PC-3 (cell line): Measurements from ENCODE around the gene METTL5. TPM values are rescaled to one million over a fixed set of nuclear protein-coding genes. Genes with fewer than 3 reads are reported as not detected.
"Not testable (repeated sequence)": the region's sequence is repeated elsewhere in the genome, so short reads cannot be mapped to it uniquely, and the experiment has no call there.

Experiments used
- ATAC-seq: fragments of 200-7000 bp; cut with Tn5 transposase; 2 replicates; pipeline ENCODE4 v1.9.1; 2020; ENCODE audit warnings: mild to moderate bottlenecking, moderate library complexity
- BruUV-seq: library from RNA; stranded (reverse); fragments of 400-500 nt; replicated peaks from 2 replicates; lab custom pipeline; 2021; lab: Mats Ljungman, UMichigan
- CTCF ChIA-PET: fragments of 300-600 bp; sonication (Branson Sonifier 250); formaldehyde crosslinking; loops from one replicate; lab custom pipeline; 2022; ENCODE audit warnings: antibody characterized with exemption; lab: Charles Lee
- POLR2A ChIA-PET: fragments of 300-600 bp; sonication (Branson Sonifier 250); formaldehyde crosslinking; loops from one replicate; lab custom pipeline; 2022; ENCODE audit warnings: antibody characterized with exemption; ENCODE audit not compliant: unreplicated experiment; lab: Charles Lee
- DNase-seq: peaks from one replicate; pipeline ENCODE4 v3.0.0-alpha.2; 2015
- H2AFZ ChIP-seq: fragments of 300-600 bp; sonication (generic); 2 replicates; pipeline ENCODE4 v1.6.0; 2016; ENCODE audit warnings: antibody characterized with exemption, low read length
- H3F3A ChIP-seq: fragments of 300-600 bp; sonication (generic); one replicate; pipeline ENCODE4 v1.6.0; 2017; ENCODE audit warnings: antibody characterized with exemption, low read length, control low read depth, mild to moderate bottlenecking; ENCODE audit not compliant: unreplicated experiment
- H3K27ac ChIP-seq: fragments of 300-600 bp; sonication (generic); 2 replicates; pipeline ENCODE4 v1.5.1; 2016; ENCODE audit warnings: mild to moderate bottlenecking, low read length
- H3K27me3 ChIP-seq: fragments of 300-600 bp; sonication (generic); 2 replicates; pipeline ENCODE4 v1.6.1; 2016; ENCODE audit warnings: low read length, mixed read lengths
- H3K36me3 ChIP-seq: fragments of 300-600 bp; sonication (generic); 2 replicates; pipeline ENCODE4 v1.6.1; 2016; ENCODE audit warnings: low read depth, mixed run types, low read length, mixed read lengths
- H3K4me1 ChIP-seq: fragments of 300-600 bp; sonication (generic); 2 replicates; pipeline ENCODE4 v1.5.1; 2016; ENCODE audit warnings: low read length; ENCODE audit not compliant: insufficient read depth
- H3K4me2 ChIP-seq: fragments of 300-600 bp; sonication (generic); 2 replicates; pipeline ENCODE4 v1.6.0; 2016; ENCODE audit warnings: low read length
- H3K4me3 ChIP-seq: fragments of 300-600 bp; sonication (generic); 2 replicates; pipeline ENCODE4 v1.5.1; 2016; ENCODE audit warnings: mild to moderate bottlenecking, low read length, mixed read lengths
- H3K79me2 ChIP-seq: fragments of 300-600 bp; sonication (generic); 2 replicates; pipeline ENCODE4 v1.6.1; 2017; ENCODE audit warnings: low read length, mixed read lengths
- H3K9ac ChIP-seq: fragments of 300-600 bp; sonication (generic); 2 replicates; pipeline ENCODE4 v1.6.0; 2016; ENCODE audit warnings: mild to moderate bottlenecking, low read length
- H3K9me2 ChIP-seq: fragments of 300-600 bp; sonication (generic); replicated peaks from 2 replicates; pipeline ENCODE4 v1.6.1; 2016; ENCODE audit warnings: mixed run types, low read length, mixed read lengths
- H3K9me3 ChIP-seq: fragments of 300-600 bp; sonication (generic); 2 replicates; pipeline ENCODE4 v1.6.1; 2016; ENCODE audit warnings: low read length, mixed read lengths
- H4K20me1 ChIP-seq: fragments of 300-600 bp; sonication (generic); 2 replicates; pipeline ENCODE4 v1.6.1; 2016; ENCODE audit warnings: low read length, mixed read lengths
- CTCF ChIP-seq: fragments of 300-600 bp; sonication (generic); conservative IDR thresholded peaks from 2 replicates; pipeline ENCODE4 v1.5.1; 2017; ENCODE audit warnings: antibody characterized with exemption, low read depth, mild to moderate bottlenecking, low read length
- EZH2 ChIP-seq: fragments of 300-600 bp; sonication (generic); IDR thresholded peaks from one replicate; pipeline ENCODE4 v1.6.1; 2017; ENCODE audit warnings: antibody characterized with exemption, mild to moderate bottlenecking, low read length; ENCODE audit not compliant: unreplicated experiment
- EZH2phosphoT487 ChIP-seq: fragments of 300-600 bp; sonication (generic); IDR thresholded peaks from 2 replicates; pipeline ENCODE4 v1.6.1; 2018; ENCODE audit warnings: mild to moderate bottlenecking, antibody characterized with exemption, low read length, borderline replicate concordance
- intact Hi-C: fragments of 100-400 bp; cut with micrococcal nuclease; formaldehyde crosslinking; loops from 2 replicates; pipeline ENCODE4 v1.9.0; 2023
- total RNA-seq: library from RNA; depleted of rRNA; stranded (reverse); fragments of >200 nt; gene quantifications from 2 replicates; pipeline ENCODE4 v1.2.3, GENCODE V29; 2014

The METTL5 gene
- total RNA-seq, 1 experiment from 2014 or later, result 61.1 TPM

GRCh38 chr2:169849710-169850109 is 25.0 kb upstream of the METTL5 start:
- Histone ChIP-seq H3K79me2 (peaks cover 91% of the 10 kb centered on the region), H3K4me2 (no peak overlapping the region), H3K9me3 (no peaks in the 10 kb centered on the region), H3K27ac (no peak overlapping the region), H3K9ac (no peak overlapping the region), H3F3A (no peaks in the 10 kb centered on the region), H3K4me3 (no peak overlapping the region), H4K20me1 (no peaks in the 10 kb centered on the region), H2AFZ (no peak overlapping the region), H3K4me1 (no peaks in the 10 kb centered on the region), H3K36me3 (peaks cover 4% of the 10 kb centered on the region; the same call in 1 of the 2 replicates), H3K9me2 (no peaks in the 10 kb centered on the region), H3K27me3 (no peaks in the 10 kb centered on the region)
- CTCF ChIA-PET, result no interaction called here
- ATAC-seq (no peak), DNase-seq (no peak)
- no peak for TF ChIP-seq EZH2phosphoT487
- no peak for TF ChIP-seq EZH2
- TF ChIP-seq CTCF, result no peak
- intact Hi-C loops, result no loop called here
- BruUV-seq, result no TSS peak
- POLR2A ChIA-PET, result no interaction called here

GRCh38 chr2:169848959-169849693 is 24.4 kb upstream of the METTL5 start:
- BruUV-seq, H3K4me1 ChIP-seq, H3K9ac ChIP-seq, DNase-seq, CTCF ChIA-PET, H3K4me3 ChIP-seq, intact Hi-C loops, H3K27me3 ChIP-seq, H4K20me1 ChIP-seq, H3K9me2 ChIP-seq, H3K36me3 ChIP-seq, H3K9me3 ChIP-seq, H2AFZ ChIP-seq, H3K27ac ChIP-seq, ATAC-seq, H3K4me2 ChIP-seq, H3F3A ChIP-seq, POLR2A ChIA-PET: not testable (repeated sequence)
- peaks cover 92% of the 10 kb centered on the region for H3K79me2 ChIP-seq

GRCh38 chr2:169845016-169845415 is 20.3 kb upstream of the METTL5 start:
- POLR2A ChIA-PET, result no interaction called here
- Histone ChIP-seq H3K79me2 (peaks cover 85% of the 10 kb centered on the region), H3K4me1 (no peaks in the 10 kb centered on the region), H3K27me3 (no peaks in the 10 kb centered on the region), H2AFZ (no peak overlapping the region), H4K20me1 (no peaks in the 10 kb centered on the region), H3K4me3 (no peak overlapping the region), H3K9me3 (no peaks in the 10 kb centered on the region), H3K9me2 (no peaks in the 10 kb centered on the region), H3K9ac (no peak overlapping the region), H3K4me2 (no peak overlapping the region), H3K27ac (no peak overlapping the region), H3K36me3 (peaks cover 6% of the 10 kb centered on the region; the same call in 1 of the 2 replicates), H3F3A (no peaks in the 10 kb centered on the region)
- intact Hi-C loops, result no loop called here
- CTCF ChIA-PET, result no interaction called here
- TF ChIP-seq CTCF (no peak), EZH2 (no peak), EZH2phosphoT487 (no peak)
- DNase-seq, result no peak
- BruUV-seq, result no TSS peak
- ATAC-seq, result no peak

GRCh38 chr2:169841625-169842024 is 16.9 kb upstream of the METTL5 start:
- H3K9ac ChIP-seq, H3K4me1 ChIP-seq, ATAC-seq, POLR2A ChIA-PET, H3K9me2 ChIP-seq, H4K20me1 ChIP-seq, H3K27ac ChIP-seq, H3F3A ChIP-seq, BruUV-seq, H3K27me3 ChIP-seq, H3K4me2 ChIP-seq, H2AFZ ChIP-seq, H3K4me3 ChIP-seq, intact Hi-C loops, DNase-seq, H3K36me3 ChIP-seq, CTCF ChIA-PET, H3K9me3 ChIP-seq: not testable (repeated sequence)
- H3K79me2 ChIP-seq, result peaks cover 87% of the 10 kb centered on the region
